ENCODE measurements around the gene DCAF8. TPM values are rescaled to one million over a fixed set of nuclear protein-coding genes. Genes with fewer than 3 reads are reported as not detected.

DCAF8 gene
- total and polyA plus RNA-seq, 2 donors (not counting 3 experiments of a cell fraction or from before 2014, with no cell fraction given), result 85.5 to 106 TPM

DNA sequence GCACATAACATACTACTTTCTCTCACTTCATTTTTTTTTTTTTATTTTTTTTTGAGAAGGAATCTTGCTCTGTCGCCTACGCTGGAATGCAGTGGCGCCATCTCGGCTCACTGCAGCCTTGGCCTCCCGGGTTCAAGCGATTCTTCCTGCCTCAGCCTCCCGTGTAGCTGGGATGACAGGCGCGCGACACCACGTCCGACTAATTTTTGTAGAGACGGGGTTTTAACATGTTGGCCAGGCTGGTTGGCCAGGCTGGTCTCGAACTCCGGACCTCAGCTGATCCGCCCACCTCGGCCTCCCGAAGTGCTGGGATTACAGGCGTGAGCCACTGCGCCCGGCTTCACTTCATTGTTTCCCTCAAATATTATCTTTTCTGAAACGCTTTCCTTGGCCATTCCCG is 23.2 kb upstream of the DCAF8 start:
- H3K4me2 ChIP-seq (ENCODE audit: insufficient read depth, low read length), result no peak overlapping the region

More for the DNA sequence above, 23.2 kb upstream of the DCAF8 start:
- no peak for DNase-seq (ENCODE audit: low read depth, low spot score)
- Histone ChIP-seq H2AFZ (ENCODE audit: low read depth, low read length) (no peak overlapping the region), H4K20me1 (replicated peaks; ENCODE audit: control insufficient read depth, extremely low read depth, insufficient read depth, low read length) (no peaks in the 10 kb centered on the region), H3K27me3 (ENCODE audit: control insufficient read depth in 2 of 2, insufficient read depth in 2 of 2, low read length in 2 of 2) (no peaks in the 10 kb centered on the region), H3K79me2 (ENCODE audit: control insufficient read depth, insufficient read depth, low read length) (peaks cover 15% of the 10 kb centered on the region), H3K36me3 (ENCODE audit: control insufficient read depth in 2 of 2, extremely low read depth in 1 of 2, insufficient read depth in 2 of 2, low read length in 2 of 2) (peaks cover 15 to 26% of the 10 kb centered on the region in 2 experiments), H3K4me3 (replicated peaks in 1 of 3; ENCODE audit: insufficient read depth in 1 of 3, low read depth in 1 of 3, low read length in 3 of 3) (no peak overlapping the region), H3K4me1 (ENCODE audit: control insufficient read depth, extremely low read depth, insufficient read depth, low read length) (peaks cover 9% of the 10 kb centered on the region), H3K9ac (replicated peaks; ENCODE audit: extremely low read depth, insufficient read depth, low read length) (no peak overlapping the region), H3K9me3 (replicated peaks; ENCODE audit: control insufficient read depth, insufficient read depth, low read length) (no peaks in the 10 kb centered on the region), H3K9me1 (replicated peaks; ENCODE audit: control insufficient read depth, extremely low read depth, insufficient read depth, low read length) (no peaks in the 10 kb centered on the region), H3K27ac (ENCODE audit: insufficient read depth, low read depth, low read length) (no peak overlapping the region)
- ChIA-PET POLR2A (interaction anchor here (0.7 to 2.1 kb wide), 2 partner anchors 23 to 29 kb away, joined by 3 to 7 read pairs; partner anchors contain the start of gene DCAF8), CTCF (interaction anchor here (0.9 to 2.7 kb wide), 8 partner anchors 23 to 200 kb away, joined by 4 to 33 read pairs (median 9); partner anchors contain the start of genes CASQ1 and DCAF8)
- intact Hi-C loops (cut with micrococcal nuclease), result loop anchor here (1.0 to 5.0 kb wide), 5 partner anchors 24 to 184 kb away; partner anchors contain the start of genes COPA and NCSTN
- BruUV-seq (replicated peaks), result no TSS peak
- TF ChIP-seq POLR2A (IDR thresholded peaks at IDR 0.05; ENCODE audit: low read depth, low read length) (no peak), MYC (IDR thresholded peaks at IDR 0.05; ENCODE audit: low read depth, low read length) (no peak), FOS (IDR thresholded peaks at IDR 0.05; ENCODE audit: borderline replicate concordance, insufficient read depth, low read length) (no peak), POLR2AphosphoS5 (IDR thresholded peaks at IDR 0.05; ENCODE audit: insufficient read depth, low read depth, low read length) (no peak), GATA2 (IDR thresholded peaks at IDR 0.05; ENCODE audit: insufficient read depth, insufficient read length, low read depth, low read length) (no peak), EZH2 (IDR thresholded peaks at IDR 0.05; ENCODE audit: borderline replicate concordance, low read depth, low read length, severe bottlenecking) (no peak), JUN (IDR thresholded peaks at IDR 0.05; ENCODE audit: borderline replicate concordance, insufficient read depth, insufficient read length, low read depth) (no peak)
- TF ChIP-seq, protein P1, sequence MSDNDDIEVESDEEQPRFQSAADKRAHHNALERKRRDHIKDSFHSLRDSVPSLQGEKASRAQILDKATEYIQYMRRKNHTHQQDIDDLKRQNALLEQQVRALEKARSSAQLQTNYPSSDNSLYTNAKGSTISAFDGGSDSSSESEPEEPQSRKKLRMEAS (IDR thresholded peaks at IDR 0.05; ENCODE audit: insufficient read depth, insufficient read length), result no peak
- TF ChIP-seq, protein P2, sequence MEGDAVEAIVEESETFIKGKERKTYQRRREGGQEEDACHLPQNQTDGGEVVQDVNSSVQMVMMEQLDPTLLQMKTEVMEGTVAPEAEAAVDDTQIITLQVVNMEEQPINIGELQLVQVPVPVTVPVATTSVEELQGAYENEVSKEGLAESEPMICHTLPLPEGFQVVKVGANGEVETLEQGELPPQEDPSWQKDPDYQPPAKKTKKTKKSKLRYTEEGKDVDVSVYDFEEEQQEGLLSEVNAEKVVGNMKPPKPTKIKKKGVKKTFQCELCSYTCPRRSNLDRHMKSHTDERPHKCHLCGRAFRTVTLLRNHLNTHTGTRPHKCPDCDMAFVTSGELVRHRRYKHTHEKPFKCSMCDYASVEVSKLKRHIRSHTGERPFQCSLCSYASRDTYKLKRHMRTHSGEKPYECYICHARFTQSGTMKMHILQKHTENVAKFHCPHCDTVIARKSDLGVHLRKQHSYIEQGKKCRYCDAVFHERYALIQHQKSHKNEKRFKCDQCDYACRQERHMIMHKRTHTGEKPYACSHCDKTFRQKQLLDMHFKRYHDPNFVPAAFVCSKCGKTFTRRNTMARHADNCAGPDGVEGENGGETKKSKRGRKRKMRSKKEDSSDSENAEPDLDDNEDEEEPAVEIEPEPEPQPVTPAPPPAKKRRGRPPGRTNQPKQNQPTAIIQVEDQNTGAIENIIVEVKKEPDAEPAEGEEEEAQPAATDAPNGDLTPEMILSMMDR (IDR thresholded peaks at IDR 0.05; ENCODE audit: extremely low read depth in 1 of 2, insufficient read depth in 1 of 2, low read depth in 1 of 2, low read length in 2 of 2), result no peak
- no peak for FAIRE-seq
- dilution Hi-C loops (cut with MboI; ENCODE audit: extremely low pct_ligation_motif_present, low sequenced_read_pairs), result no loop called here

All from endothelial cell of umbilical vein (primary cell).